HepG2 (cell line): Measurements from ENCODE around the gene PNLIPRP2. TPM values are rescaled to one million over a fixed set of nuclear protein-coding genes. Genes with fewer than 3 reads are reported as not detected.

ENCODE experiments used
- BRF2 ChIP-seq: sonication (generic); formaldehyde crosslinking; IDR thresholded peaks from 2 replicates; pipeline ENCODE4 v1.8.1; 2022; ENCODE audit warnings: mild to moderate bottlenecking, missing genetic modification reagents
- CBX1 ChIP-seq: IDR thresholded peaks from one replicate; pipeline ENCODE4 v1.6.1; 2016; ENCODE audit warnings: antibody characterized with exemption, low read depth
- CHD4 ChIP-seq: fragments of 200-600 bp; sonication (generic); IDR thresholded peaks from 2 replicates; pipeline ENCODE4 v1.7.0; 2017; ENCODE audit warnings: mild to moderate bottlenecking, low read length, borderline replicate concordance
- HMGA1 ChIP-seq: sonication (generic); formaldehyde crosslinking; conservative IDR thresholded peaks from 2 replicates; pipeline ENCODE4 v1.4.0; 2020; ENCODE audit warnings: missing genetic modification reagents
- HNF4A ChIP-seq: sonication (generic); formaldehyde crosslinking; IDR thresholded peaks from 2 replicates; pipeline ENCODE4 v1.4.0; 2020; ENCODE audit warnings: missing genetic modification reagents
- NFYB ChIP-seq: sonication (generic); formaldehyde crosslinking; IDR thresholded peaks from 2 replicates; pipeline ENCODE4 v1.4.0; 2020; ENCODE audit warnings: missing genetic modification reagents
- NR0B2 ChIP-seq: sonication (generic); formaldehyde crosslinking; IDR thresholded peaks from 2 replicates; pipeline ENCODE4 v1.4.0; 2020; ENCODE audit warnings: mild to moderate bottlenecking, missing genetic modification reagents
- SOX5 ChIP-seq: IDR thresholded peaks from 2 replicates; pipeline ENCODE4 v1.6.1; 2016; ENCODE audit warnings: borderline replicate concordance
- ZFP90 ChIP-seq: sonication (generic); formaldehyde crosslinking; IDR thresholded peaks from 2 replicates; pipeline ENCODE4 v1.8.0; 2022; ENCODE audit warnings: missing genetic modification reagents, mild to moderate bottlenecking, inconsistent platforms, borderline replicate concordance
- ZNF557 ChIP-seq: sonication (generic); formaldehyde crosslinking; IDR thresholded peaks from 2 replicates; pipeline ENCODE4 v1.4.0; 2020; ENCODE audit warnings: missing genetic modification reagents
- ZNF687 ChIP-seq: sonication (generic); formaldehyde crosslinking; IDR thresholded peaks from 2 replicates; pipeline ENCODE4 v1.5.1; 2020; ENCODE audit warnings: mild to moderate bottlenecking, missing genetic modification reagents, moderate library complexity
- ZNF710 ChIP-seq: sonication (generic); formaldehyde crosslinking; IDR thresholded peaks from 2 replicates; pipeline ENCODE4 v1.5.0; 2020; ENCODE audit warnings: mild to moderate bottlenecking, missing genetic modification reagents, borderline replicate concordance
- ZNF839 ChIP-seq: sonication (generic); formaldehyde crosslinking; IDR thresholded peaks from 2 replicates; pipeline ENCODE4 v1.4.0; 2020; ENCODE audit warnings: missing genetic modification reagents, mild to moderate bottlenecking, borderline replicate concordance
- ZXDC ChIP-seq: sonication (generic); formaldehyde crosslinking; IDR thresholded peaks from 2 replicates; pipeline ENCODE4 v1.5.0; 2020; ENCODE audit warnings: mild to moderate bottlenecking, missing genetic modification reagents
- polyA plus RNA-seq, 8 experiments: library from polyadenylated mRNA; depleted of rRNA in 3 of 8; stranded (reverse) in 7 of 8; unstranded in 1 of 8; fragments of >200 nt; fragmentation: Illumina TruSeq in 4 of 8; extraction: Trizol in 4 of 8; gene quantifications; 2 replicates each; pipeline versions ENCODE4 v1.2.1 to v1.2.3, GENCODE V29; 2011 to 2016; ENCODE audit warnings: low read depth in 4 of 8, missing spikeins in 1 of 8, mixed read lengths in 1 of 8; ENCODE audit not compliant: insufficient read depth in 1 of 8
- total RNA-seq, 5 experiments: library from RNA; depleted of rRNA; stranded (reverse); fragments of >200 nt; fragmentation: Illumina TruSeq; extraction: Trizol; gene quantifications; 2 replicates each; pipeline ENCODE4 v1.2.3, GENCODE V29; 2016; ENCODE audit warnings: low read depth in 1 of 5

Gene PNLIPRP2
- total and polyA plus RNA-seq, 2 of the 13 experiments (the other 11 are each of a cell fraction or from before 2014, with no cell fraction given) = 0.21 to 0.97 TPM

- TF ChIP-seq CHD4 = no peak
- TF ChIP-seq ZNF687 (CRISPR knock-in tag) = peak; percentile 46; the same call in 1 of the 2 replicates
- no peak for TF ChIP-seq NFYB
- TF ChIP-seq ZNF710 = no peak
- peak; percentile 18; the same call in 1 of the 2 replicates for TF ChIP-seq SOX5 (CRISPR knock-in tag)
- no peak for TF ChIP-seq ZXDC
- TF ChIP-seq ZNF839 = no peak
- no peak for TF ChIP-seq ZFP90 (CRISPR knock-in tag)
- no peak for TF ChIP-seq ZNF557
- TF ChIP-seq NR0B2 (CRISPR knock-in tag) = no peak
- no peak for TF ChIP-seq HMGA1 (CRISPR knock-in tag)
- TF ChIP-seq HNF4A (CRISPR knock-in tag) = peak; percentile 69
- no peak for TF ChIP-seq CBX1
- TF ChIP-seq BRF2 (CRISPR knock-in tag) = no peak
These were observed at the start of gene PNLIPRP2 (continued) for GRCh38 chr10:116620423-116621400.
